Breast epithelium (tissue), 4 donors: Measurements from ENCODE around the gene RFNG. TPM values are rescaled to one million over a fixed set of nuclear protein-coding genes. Genes with fewer than 3 reads are reported as not detected.

Experiments used
- DNase-seq, 2 donors: peaks; one replicate each; pipeline ENCODE4 v3.0.0-alpha.2; 2019; ENCODE audit warnings: low spot score in 2 of 2
- H3K27ac ChIP-seq, 2 donors: fragments of 200-600 bp; sonication (generic) in 1 of 2; one replicate each; pipeline ENCODE4 v1.5.1; 2016 to 2019; ENCODE audit warnings: mild to moderate bottlenecking in 1 of 2
- H3K27me3 ChIP-seq, 2 donors: fragments of 200-600 bp; sonication (generic) in 1 of 2; one replicate each; pipeline versions ENCODE4 v1.5.1 to v1.6.0; 2017 to 2019; ENCODE audit warnings: control low read depth in 1 of 2, mild to moderate bottlenecking in 1 of 2
- H3K36me3 ChIP-seq: fragments of 200-600 bp; one replicate; pipeline ENCODE4 v1.5.1; 2019
- H3K4me1 ChIP-seq, 2 donors: fragments of 200-600 bp; sonication (generic); one replicate each; pipeline ENCODE4 v1.5.1; 2016 to 2019; ENCODE audit warnings: control low read depth in 1 of 2
- H3K4me3 ChIP-seq, 3 donors: fragments of 200-600 bp; sonication (generic); 1 replicate in 2 of 3; 2 replicates in 1 of 3; pipeline ENCODE4 v1.5.1; 2016 to 2019; ENCODE audit warnings: mild to moderate bottlenecking in 3 of 3, moderate library complexity in 2 of 3
- H3K9me3 ChIP-seq, 2 donors: fragments of 200-600 bp; sonication (generic) in 1 of 2; one replicate each; pipeline ENCODE4 v1.5.1; 2016 to 2019; ENCODE audit warnings: control low read depth in 1 of 2
- CTCF ChIP-seq, 3 donors: fragments of 450-650 bp; IDR thresholded peaks; one replicate each; pipeline ENCODE4 v1.5.1; 2016 to 2017; ENCODE audit warnings: antibody characterized with exemption in 3 of 3, mild to moderate bottlenecking in 3 of 3, moderate library complexity in 3 of 3
- POLR2A ChIP-seq: fragments of 450-650 bp; IDR thresholded peaks from one replicate; pipeline ENCODE4 v1.6.1; 2016; ENCODE audit warnings: antibody characterized with exemption, mild to moderate bottlenecking, moderate library complexity
- POLR2AphosphoS5 ChIP-seq, 3 donors: sonication (generic); formaldehyde crosslinking; IDR thresholded peaks; one replicate each; pipeline ENCODE4 v1.6.1; 2017; ENCODE audit warnings: antibody characterized with exemption in 3 of 3
- intact Hi-C: fragments of 100-400 bp; cut with DNase I; formaldehyde crosslinking; loops from one replicate; pipeline ENCODE4 v1.15.1; 2023; ENCODE audit warnings: low total_unique reads
- total RNA-seq, 3 donors: library from RNA; depleted of rRNA; stranded (reverse); fragments of >200 nt; gene quantifications; one replicate each; pipeline ENCODE4 v1.1.0, GENCODE V29; 2016

The RFNG gene
- total RNA-seq, 3 donors from 2014 or later, result 30.5 to 49.4 (median 31.8) TPM

GRCh38 chr17:82047379-82047778, 4.2 kb downstream of the RFNG start:
- peaks cover under 1 to 9% of the 10 kb centered on the region in 2 donors for H3K4me1 ChIP-seq
- H3K9me3 ChIP-seq, result no peaks in the 10 kb centered on the region
- no peaks in the 10 kb centered on the region for H3K27me3 ChIP-seq
- no peaks in the 10 kb centered on the region for H3K36me3 ChIP-seq
- H3K4me3 ChIP-seq, result no peak overlapping the region
- TF ChIP-seq POLR2A, result no peak
- TF ChIP-seq POLR2AphosphoS5 (IDR thresholded peaks at IDR 0.05), result no peak
- TF ChIP-seq CTCF (IDR thresholded peaks at IDR 0.05), result no peak
- no peak overlapping the region for H3K27ac ChIP-seq
- no peak for DNase-seq
- intact Hi-C loops, result no loop called here

DNA sequence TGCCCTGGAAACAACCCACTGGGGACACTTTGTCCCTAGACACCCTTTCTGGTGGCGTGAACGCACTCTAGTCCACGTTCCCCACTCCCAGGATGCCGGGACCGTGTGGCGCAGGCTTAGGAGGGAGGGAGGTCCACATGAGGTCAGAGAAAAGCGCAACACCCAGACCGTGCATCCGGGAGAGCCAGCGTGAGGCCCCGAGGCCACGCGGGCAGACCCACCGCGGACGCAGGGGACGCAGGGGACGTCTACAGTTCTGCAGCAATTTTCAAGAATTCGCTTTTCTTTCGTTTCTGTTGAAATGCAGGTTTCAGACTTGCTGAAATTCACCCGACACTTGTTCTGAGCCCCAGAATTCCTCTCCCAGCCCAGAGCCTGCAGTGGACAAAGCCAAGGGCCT, 4.7 kb downstream of the RFNG start:
- no peak for TF ChIP-seq POLR2A
- no peak for TF ChIP-seq POLR2AphosphoS5 (IDR thresholded peaks at IDR 0.05)
- TF ChIP-seq CTCF (IDR thresholded peaks at IDR 0.05), result no peak
- H3K27ac ChIP-seq, result no peak overlapping the region
- H3K27me3 ChIP-seq, result no peaks in the 10 kb centered on the region
- H3K4me3 ChIP-seq, result no peak overlapping the region
- H3K36me3 ChIP-seq, result no peaks in the 10 kb centered on the region
- no peak for DNase-seq
- H3K9me3 ChIP-seq, result no peaks in the 10 kb centered on the region
- peaks cover 0 to 9% of the 10 kb centered on the region in 2 donors for H3K4me1 ChIP-seq
- intact Hi-C loops, result no loop called here

DNA sequence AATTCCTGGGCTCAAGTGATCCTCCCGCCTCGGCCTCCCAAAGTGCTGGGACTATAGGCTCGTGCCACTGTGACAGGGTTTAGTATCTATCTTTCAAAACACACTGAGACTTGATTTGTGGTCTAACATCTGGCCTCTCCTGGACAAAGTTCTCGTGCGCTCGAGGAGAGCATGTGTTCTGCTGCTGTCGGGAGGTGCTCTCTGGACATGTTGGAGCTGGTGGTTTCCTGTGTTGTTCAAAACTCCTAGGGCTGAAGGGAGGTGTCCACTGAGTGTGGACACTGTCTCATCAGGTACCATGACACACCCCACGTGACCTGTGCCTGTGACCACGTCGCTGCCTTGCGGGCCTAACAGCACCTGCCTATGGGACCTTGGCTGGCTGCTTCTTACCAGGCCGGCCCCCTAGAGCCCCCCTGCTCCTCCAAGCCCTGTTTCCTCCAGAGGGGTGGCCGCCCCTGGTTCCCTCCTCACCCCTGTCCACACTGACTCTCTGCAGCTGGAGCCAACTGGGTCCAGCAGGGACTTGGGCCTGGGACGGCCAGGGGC, 5.6 kb downstream of the RFNG start:
- Histone ChIP-seq H3K27me3 (no peaks in the 10 kb centered on the region), H3K27ac (no peak overlapping the region), H3K9me3 (no peaks in the 10 kb centered on the region), H3K4me3 (no peak overlapping the region), H3K36me3 (no peaks in the 10 kb centered on the region), H3K4me1 (peaks cover 0 to 9% of the 10 kb centered on the region in 2 donors)
- intact Hi-C loops, result no loop called here
- no peak for TF ChIP-seq POLR2A
- no peak for TF ChIP-seq POLR2AphosphoS5 (IDR thresholded peaks at IDR 0.05)
- TF ChIP-seq CTCF (IDR thresholded peaks at IDR 0.05), result no peak
- no peak for DNase-seq

GRCh38 chr17:82043507-82043906, 8.1 kb downstream of the RFNG start:
- TF ChIP-seq CTCF (IDR thresholded peaks at IDR 0.05), result no peak
- TF ChIP-seq POLR2A, result no peak
- no peak for TF ChIP-seq POLR2AphosphoS5 (IDR thresholded peaks at IDR 0.05)
- intact Hi-C loops, result no loop called here

GRCh38 chr17:82042649-82043048, 9.0 kb downstream of the RFNG start:
- TF ChIP-seq POLR2A, result no peak
- TF ChIP-seq CTCF (IDR thresholded peaks at IDR 0.05), result no peak
- TF ChIP-seq POLR2AphosphoS5 (IDR thresholded peaks at IDR 0.05), result no peak
- no peak for DNase-seq
- intact Hi-C loops, result no loop called here
- no peak overlapping the region for H3K4me3 ChIP-seq
- H3K9me3 ChIP-seq, result no peaks in the 10 kb centered on the region
- H3K36me3 ChIP-seq, result no peaks in the 10 kb centered on the region
- no peaks in the 10 kb centered on the region for H3K4me1 ChIP-seq
- H3K27ac ChIP-seq, result no peak overlapping the region
- no peaks in the 10 kb centered on the region for H3K27me3 ChIP-seq

More at GRCh38 chr17:82043507-82043906, 8.1 kb downstream of the RFNG start:
- Histone ChIP-seq H3K27ac (no peak overlapping the region), H3K36me3 (no peaks in the 10 kb centered on the region), H3K9me3 (no peaks in the 10 kb centered on the region), H3K4me1 (no peaks in the 10 kb centered on the region), H3K27me3 (no peaks in the 10 kb centered on the region), H3K4me3 (no peak overlapping the region)
- no peak for DNase-seq
